Fibroblast of pulmonary artery (primary cell): ENCODE results near the gene PTX3.
A peak's percentile ranks its signal among the peaks of the same experiment; 100 is the strongest.

Source experiments
- DNase-seq: peaks from one replicate; pipeline ENCODE4 v3.0.0-alpha.2; 2010; ENCODE audit warnings: low read depth
- H3K4me3 ChIP-seq: replicated peaks from 2 replicates; pipeline ENCODE4 v1.5.1; 2011; ENCODE audit warnings: low read depth, mild to moderate bottlenecking, control low read depth, low read length, moderate library complexity
- TF ChIP-seq, protein P1 (sequence below): IDR thresholded peaks from 2 replicates; pipeline ENCODE4 v1.5.1; 2011; ENCODE audit warnings: mild to moderate bottlenecking, control low read depth, low read length, inconsistent platforms; ENCODE audit errors: missing control alignments

Gene PTX3

DNA sequence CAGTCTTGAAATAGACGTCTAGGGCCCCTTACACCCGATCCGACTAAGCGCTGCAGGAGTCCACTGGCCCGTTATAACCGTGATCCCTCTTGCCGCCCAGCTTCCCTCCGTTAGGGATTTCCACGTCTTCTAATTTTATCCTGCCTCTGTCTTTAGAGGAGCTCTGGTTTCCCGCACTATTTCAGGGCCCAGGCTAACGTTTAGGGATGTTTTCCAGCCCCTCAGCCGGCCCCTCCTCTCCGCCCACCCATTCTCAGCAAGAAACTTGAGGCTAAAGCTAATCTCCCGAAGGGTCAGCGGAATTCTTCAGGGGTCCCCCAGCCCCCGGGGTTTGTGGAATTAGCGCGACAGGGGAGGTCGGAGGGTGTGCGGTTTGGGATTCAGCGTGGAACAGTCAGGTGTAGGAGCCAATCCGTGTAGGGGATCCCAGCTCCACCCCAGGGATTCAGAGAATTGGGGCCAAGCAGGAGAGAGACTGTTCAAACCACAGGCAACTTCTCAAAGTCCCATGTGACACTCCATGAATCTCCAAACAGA lies 1.6 kb downstream of the PTX3 start:
- peak overlapping the region; percentile 73 for H3K4me3 ChIP-seq
- peak; percentile 42 for DNase-seq
- TF ChIP-seq, protein P1, sequence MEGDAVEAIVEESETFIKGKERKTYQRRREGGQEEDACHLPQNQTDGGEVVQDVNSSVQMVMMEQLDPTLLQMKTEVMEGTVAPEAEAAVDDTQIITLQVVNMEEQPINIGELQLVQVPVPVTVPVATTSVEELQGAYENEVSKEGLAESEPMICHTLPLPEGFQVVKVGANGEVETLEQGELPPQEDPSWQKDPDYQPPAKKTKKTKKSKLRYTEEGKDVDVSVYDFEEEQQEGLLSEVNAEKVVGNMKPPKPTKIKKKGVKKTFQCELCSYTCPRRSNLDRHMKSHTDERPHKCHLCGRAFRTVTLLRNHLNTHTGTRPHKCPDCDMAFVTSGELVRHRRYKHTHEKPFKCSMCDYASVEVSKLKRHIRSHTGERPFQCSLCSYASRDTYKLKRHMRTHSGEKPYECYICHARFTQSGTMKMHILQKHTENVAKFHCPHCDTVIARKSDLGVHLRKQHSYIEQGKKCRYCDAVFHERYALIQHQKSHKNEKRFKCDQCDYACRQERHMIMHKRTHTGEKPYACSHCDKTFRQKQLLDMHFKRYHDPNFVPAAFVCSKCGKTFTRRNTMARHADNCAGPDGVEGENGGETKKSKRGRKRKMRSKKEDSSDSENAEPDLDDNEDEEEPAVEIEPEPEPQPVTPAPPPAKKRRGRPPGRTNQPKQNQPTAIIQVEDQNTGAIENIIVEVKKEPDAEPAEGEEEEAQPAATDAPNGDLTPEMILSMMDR: no peak

DNA sequence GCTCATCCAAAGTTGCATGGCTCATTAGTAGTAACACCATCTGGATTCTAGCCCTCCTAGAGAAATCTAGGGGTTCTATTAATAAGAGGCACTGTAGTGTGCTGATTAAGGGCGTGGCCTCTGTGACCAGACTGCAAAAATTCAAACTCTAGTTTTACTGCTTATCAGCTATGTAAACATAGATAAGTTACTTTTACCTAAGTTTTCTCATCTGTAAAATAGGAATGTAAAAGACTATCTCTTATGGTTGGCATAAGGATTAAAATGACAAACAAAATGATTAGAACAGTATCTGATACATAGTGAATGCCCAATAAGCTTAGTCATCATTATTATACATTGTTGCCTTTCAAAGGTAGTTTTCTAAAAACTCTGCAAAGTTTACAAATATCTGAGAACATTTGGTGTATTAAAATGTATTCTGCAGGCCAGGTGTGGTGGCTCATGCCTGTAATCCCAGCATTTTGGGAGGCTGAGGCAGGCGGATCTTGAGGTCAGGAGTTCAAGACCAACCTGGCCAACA lies 4.5 kb downstream of the PTX3 start:
- H3K4me3 ChIP-seq: peak overlapping the region; percentile 73
- DNase-seq: no peak
- TF ChIP-seq, protein P1: no peak

DNA sequence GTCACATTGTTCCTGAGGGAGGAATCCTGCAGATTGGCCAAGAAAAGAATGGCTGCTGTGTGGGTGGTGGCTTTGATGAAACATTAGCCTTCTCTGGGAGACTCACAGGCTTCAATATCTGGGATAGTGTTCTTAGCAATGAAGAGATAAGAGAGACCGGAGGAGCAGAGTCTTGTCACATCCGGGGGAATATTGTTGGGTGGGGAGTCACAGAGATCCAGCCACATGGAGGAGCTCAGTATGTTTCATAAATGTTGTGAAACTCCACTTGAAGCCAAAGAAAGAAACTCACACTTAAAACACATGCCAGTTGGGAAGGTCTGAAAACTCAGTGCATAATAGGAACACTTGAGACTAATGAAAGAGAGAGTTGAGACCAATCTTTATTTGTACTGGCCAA lies 6.1 kb downstream of the PTX3 start:
- H3K4me3 ChIP-seq: no peak overlapping the region
- TF ChIP-seq, protein P1: no peak
- peak; percentile 89 for DNase-seq

DNA sequence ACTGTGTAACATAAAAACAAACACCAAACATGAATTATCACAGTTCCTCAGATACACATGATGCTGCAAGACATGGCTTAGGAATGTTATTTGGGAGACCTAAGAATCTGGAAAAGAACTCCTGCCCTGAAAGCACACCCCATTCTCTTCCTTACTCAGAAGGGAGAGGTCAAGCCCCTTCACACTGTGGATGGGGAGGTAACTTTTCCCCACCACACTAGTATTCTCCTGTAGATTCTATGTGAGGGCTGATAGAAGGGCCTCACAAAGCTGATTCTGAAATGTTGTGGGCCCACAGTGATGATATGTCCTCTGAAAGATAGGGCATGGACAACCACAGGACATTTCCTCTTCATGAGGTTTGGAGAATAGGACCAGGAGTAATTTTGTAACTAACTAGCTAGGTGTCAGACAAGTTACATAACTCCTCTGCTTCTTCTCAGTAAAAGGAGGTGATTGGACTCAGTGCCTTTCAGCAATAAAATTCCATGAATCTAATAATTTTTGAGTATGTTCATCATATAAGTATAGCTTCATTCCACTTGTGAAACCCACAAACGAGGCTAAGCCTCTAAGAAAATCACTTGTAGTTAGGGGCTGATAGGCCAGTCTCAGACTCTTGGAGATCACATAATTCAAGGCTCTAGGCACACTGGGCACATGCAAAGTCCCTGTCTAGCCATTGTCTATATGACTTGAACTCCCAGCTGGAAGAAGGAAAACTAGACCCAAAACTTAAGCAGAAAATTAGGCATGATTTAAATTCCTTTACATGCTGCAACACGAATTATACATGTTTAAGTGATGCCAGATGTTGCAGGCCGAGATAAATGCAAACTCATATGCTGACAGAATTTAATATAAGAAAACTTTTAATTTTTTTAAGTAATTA lies 7.5 kb downstream of the PTX3 start:
- H3K4me3 ChIP-seq: no peak overlapping the region
- DNase-seq: peak; percentile 67
- TF ChIP-seq, protein P1: no peak

DNA sequence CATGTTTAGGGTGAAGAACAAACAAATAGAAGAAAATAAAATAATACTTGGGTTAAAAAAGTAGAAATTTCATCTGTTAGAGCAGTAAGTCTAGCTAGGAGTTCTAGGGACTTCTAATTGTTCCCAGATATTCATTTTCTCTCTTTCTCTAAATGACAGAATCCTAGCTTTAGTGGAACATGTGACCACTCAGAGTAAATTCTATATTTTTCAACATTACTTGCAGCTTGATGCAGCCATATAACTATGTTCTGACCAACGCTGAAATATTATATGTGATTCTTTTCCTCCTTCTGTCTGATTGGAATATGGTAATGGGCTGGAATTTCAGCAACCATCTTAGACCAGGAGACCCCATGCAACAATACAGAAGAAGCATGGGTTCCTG lies 8.1 kb downstream of the PTX3 start:
- H3K4me3 ChIP-seq: no peak overlapping the region
- DNase-seq: no peak
- TF ChIP-seq, protein P1: no peak

DNA sequence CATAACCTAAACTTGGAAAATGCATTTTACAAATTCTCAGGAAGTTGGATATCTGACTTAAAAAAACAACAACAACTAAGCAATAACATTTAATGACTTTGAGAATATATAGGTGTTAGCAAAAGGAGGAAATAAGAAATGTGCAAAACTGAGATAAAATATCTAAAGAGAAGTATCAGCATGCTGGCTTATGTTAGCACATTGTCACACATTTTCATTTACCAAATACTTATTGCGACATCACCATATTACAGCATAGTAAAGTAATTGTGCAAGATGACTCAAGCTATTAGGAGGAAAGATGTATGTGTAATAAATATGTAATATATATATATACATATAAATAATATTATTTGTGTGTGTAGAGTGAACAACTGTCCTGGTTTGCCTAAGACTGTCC lies 9.2 kb downstream of the PTX3 start:
- H3K4me3 ChIP-seq: no peak overlapping the region
- DNase-seq: peak; percentile 87
- TF ChIP-seq, protein P1: no peak
